Activated CD4-positive, alpha-beta T cell treated with anti-CD3 and anti-CD28 coated beads for 1 hour (primary cell): ENCODE measurements around the gene SH2D7.

Experiments used
- DNase-seq: peaks from one replicate; pipeline ENCODE4 v3.0.0-alpha.2; 2020

The SH2D7 gene

DNA sequence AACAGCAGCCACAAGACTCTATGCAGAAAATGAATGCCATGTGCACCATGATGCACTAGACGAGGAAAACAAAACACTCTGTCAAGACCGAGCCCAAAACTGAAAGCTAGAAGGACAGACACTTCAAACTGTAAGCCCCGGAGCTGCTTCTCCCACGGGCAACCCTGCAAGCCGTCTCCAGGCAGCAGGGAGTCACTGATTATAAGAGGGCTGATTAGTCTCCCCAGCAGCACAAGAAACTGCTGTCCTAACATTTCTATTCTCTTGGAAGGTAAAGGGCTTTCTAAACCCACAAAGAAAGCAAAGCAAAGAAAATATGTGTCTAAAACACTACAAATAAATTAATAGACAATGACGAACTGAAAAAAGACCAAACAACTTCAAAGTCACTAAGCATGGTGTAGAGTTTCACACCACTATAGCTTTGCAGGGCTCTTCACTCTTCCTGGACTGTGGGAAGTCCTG, 30.4 kb upstream of the SH2D7 start:
- no peak for DNase-seq

DNA sequence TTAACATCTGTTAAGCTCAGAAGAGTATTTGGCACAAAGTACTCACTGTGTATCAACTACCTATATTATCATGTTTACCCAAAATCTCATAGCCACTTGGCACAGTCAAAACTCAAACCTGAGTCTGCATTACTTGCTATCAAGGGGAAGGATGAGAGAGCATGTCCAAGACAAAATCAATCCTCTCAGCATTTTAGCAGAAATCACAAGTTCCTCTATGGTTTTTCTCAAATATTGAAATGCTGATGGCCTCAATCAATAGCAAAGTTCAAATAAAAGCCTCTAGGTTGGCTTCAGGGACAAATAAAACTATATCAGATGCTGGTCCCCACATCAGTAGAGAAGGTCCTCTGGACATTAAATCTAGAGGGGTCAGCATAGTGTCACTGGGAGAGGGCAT, 29.1 kb upstream of the SH2D7 start:
- no peak for DNase-seq

- DNase-seq, result no peak
Observed at GRCh38 chr15:78063970-78064385, 28.4 kb upstream of the SH2D7 start.

DNA sequence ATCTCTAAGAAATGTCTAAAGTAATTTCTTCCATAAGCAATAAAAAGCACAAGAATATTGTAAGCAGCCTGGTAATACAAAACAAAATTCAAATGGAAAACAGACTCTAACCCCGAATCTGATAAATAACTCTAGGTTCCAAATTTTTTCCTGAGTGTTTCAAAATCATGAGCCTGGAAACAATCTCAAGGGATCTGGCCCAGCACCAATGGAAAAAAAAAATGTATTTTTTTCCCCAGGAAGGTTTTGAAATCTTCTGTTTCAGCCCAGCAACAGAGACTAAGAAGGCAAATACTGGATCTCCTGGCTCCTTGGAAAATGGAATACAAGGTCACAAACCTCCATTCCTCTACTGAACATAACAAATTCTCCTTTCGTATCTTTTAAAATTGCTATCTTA, 27.8 kb upstream of the SH2D7 start:
- DNase-seq, result no peak

DNA sequence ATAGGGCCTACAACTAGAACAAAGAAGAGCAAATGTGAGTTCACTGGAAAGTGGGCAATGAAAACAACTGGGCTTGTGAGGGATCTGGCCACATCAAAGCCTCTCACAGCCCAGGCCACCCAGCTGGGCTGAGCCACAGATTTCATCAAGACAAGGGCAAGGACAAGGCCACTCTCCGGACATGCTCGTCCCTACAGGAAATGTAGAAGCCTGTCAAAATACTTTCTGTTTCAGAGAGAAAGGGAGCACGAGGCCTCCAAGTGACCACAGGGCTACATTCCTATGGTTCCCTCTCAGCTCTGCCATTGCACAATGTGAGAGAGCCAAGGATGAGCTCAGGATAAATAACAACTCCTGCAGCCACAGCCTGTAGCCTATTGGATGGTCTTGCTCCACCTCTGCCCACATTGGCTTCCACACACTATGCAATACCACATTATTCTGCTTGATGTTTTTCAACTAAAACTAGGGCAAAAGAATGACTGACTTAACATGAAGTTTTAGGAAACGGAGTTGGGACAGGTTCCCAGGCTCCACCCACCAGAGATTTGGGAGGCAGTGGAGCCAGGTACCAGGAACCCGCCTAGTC, 27.0 kb upstream of the SH2D7 start:
- no peak for DNase-seq

DNA sequence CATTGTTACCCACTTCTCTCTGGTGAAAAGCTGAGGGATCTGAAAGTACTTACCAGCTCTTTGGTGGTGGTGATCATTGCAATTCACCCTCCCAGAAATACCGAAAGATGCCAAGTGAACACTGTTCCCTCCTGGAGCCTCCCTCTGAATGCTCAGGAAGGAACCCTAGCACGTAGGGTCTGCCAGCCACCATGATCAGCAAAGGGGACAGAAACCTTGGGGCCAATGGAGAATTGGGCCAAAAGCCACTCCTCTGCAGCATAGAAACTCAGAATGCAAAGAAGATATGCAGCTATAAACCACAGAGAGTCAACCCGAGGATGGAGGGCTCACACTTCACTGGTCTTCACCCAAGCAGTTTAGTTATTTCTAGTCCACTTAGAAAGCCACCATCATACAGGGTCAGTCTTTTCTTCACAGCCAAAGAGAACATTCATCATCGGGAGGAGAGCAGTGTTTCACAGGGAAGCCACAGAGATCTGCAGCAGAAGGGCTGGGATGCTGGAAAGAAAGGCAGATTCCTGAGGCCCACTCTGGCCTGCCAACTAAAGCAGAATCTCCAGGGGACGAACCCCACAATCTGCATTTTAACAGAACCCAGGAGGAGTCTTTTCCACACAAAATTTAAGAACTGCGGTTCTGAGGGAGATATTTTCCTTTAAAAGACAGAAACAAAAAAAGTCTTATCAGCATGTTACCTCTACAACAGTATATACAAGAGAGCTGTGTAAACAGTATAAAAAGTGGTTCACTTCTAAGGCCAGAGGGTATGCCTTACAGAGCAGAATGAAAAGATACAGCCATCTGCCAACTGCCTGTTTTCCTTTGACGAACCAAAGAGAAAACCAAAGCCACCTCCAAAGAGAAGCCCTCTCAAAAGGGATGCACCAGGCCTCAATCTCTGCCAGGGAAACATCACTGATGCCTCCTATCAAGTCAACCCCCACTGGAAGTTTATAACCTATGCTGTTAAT, 26.1 kb upstream of the SH2D7 start:
- no peak for DNase-seq

GRCh38 chr15:78067328-78068228, 24.8 kb upstream of the SH2D7 start:
- no peak for DNase-seq

GRCh38 chr15:78069052-78069414, 23.3 kb upstream of the SH2D7 start:
- no peak for DNase-seq

GRCh38 chr15:78069462-78070029, 22.8 kb upstream of the SH2D7 start:
- no peak for DNase-seq

- no peak for DNase-seq
Observed at GRCh38 chr15:78070049-78070700, 22.2 kb upstream of the SH2D7 start.

DNA sequence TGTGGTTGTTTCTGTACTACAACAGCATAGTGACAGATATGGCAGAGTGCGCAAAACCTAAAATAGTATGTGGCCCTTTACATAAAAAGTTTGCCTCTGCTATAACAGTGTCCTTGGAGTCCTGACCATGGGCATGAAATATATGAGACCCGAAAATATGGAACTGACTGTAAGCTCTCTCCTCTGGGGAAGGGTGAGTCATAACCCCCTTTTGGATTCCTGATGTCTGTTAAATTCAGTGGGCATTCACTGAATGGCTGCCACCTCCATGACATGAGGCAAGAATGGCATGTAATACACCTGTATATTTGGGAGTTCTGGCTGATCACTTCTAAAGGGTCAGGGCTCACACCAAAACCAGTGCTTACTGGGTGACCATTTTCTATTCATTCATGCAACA, 21.0 kb upstream of the SH2D7 start:
- DNase-seq, result no peak

DNA sequence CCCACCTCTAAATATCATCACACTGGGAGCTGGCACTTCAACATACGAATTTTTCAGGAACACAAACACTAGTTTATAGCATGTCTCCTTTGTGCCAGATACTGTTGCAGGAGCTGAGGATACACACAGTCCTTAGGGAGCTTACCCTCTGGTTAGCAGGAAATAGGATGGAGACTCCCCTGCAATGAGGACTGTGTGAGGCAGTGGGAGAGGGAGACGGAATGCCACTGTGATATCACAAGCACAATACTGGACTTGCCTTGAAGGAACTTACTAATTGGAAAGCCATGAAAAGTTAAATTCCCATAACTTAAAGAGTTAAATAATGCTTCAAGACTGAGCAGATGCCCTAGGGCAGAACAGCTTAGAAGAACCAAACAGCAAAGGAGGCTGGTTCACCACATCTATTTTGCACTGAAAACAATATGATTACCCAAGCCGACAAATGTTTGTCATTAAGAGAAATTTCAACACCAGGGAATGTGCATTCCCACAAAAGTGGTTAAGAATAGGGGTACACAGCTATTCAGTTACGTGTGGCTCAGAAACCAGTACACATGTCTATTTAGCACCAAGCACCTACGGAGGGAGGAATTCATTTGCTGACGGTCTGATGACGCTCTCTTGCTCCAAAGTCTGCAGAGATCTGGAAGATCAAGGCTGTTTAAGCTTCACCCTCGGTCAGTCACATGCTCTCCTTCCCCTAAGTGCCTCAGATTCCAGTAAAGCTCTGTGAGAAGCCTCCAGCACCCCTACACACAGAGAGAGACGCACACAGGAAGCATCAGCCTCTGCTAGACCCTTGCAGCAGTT, 20.1 kb upstream of the SH2D7 start:
- no peak for DNase-seq

DNA sequence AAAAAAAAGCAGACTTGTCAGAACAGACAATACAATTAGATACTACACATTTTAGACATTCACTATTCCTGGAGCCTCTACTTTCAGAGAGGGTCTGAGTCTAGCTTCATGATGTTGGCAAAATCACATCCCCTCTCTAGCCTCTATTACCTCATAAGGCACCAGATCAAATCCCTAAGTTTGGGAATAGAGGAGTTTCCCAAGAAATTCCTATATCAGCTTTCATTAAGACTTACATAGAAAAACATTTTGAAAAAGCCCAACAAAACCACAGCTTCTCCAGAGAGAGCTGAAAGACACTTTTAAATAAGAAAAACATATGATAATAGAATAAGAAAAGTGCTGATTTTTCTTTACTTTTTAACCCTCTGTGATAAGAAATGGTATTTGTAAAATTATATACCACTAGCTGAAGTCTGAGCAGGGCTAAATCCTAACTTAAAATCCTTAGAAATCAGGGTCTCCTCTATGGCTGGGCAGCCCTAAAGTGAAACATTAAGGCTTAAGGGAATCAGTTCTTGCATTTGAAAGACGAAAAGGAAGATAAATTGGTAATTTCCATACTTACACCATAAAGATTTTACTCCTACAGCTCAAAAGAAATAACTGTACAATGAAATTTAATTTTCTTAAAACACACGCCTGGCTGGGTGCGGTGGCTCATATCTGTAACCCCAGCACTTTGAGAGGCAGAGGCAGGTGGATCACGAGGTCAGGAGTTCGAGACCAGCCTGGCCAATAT, 19.1 kb upstream of the SH2D7 start:
- no peak for DNase-seq

DNA sequence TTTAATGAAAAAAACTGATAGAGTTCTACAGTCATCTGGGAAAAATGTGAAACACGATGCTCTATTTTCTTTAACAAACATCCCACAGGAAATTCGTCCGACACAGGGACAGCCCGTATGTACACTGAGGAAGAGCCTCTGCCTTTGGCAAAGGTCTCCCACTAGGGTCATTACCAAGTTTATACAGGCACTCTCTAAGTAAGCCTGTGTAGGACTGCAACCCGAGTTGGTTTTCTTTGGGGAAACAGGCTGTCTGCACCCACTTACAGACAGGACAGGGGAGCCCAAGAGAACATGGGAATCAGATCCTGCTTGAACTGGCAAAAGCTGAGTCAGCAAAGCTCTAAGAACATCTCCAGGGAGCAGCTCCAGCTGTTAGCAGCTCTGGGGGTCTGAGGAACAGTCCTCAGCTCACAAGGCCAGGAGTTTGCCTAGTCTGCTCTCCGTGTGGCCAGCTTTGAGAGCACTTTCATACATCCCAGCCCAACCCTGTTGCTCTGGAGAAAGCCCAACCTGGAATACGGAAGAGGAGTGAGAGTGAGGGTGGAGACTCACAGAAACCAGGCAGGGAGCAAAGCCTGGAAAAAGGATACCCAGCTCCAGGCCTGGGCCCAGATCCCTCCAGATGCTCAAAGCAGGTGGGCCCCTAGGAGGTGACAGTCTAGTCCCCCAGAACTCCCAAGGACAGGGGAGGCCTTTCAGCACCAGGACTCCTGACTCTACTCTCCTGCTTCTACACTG, 16.7 kb upstream of the SH2D7 start:
- no peak for DNase-seq

DNA sequence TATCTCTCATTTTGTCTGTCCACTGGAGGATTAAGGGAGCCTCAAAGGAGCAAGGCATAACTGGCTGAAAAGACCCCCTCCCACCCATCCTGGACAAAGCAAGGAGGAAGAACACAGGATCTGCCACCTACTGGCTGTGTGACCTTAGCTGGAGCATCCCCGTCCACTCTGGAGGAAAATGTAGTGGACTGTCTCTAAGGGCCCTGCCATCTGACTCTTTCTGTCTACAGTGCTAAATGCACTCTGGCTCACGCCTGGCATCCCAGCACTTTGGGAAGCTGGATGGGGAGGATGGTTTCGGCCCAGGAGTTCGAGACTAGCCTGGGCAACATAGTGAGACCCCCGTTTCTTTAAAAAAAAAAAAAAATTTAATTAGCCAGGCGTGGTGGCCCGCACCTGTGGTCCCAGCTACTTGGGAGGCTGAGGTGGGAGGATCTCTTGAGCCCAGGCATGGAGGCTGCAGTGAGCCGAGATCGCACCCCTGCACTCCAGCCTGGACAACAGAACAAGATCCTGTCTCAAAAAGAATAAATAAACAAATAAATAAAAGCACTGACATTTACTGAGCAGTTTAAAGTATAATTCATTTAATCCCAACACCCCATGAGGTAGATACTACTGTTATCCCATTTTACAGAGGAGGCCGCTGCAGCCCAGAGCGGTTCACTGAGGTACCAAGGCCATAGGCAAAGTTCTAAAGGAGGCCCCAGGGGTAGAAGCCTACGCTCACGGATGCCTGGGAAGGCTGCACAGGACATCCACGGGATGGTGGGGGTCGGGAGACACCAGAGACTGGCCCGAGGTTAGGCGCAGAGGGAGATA, 15.9 kb upstream of the SH2D7 start:
- no peak for DNase-seq

DNA sequence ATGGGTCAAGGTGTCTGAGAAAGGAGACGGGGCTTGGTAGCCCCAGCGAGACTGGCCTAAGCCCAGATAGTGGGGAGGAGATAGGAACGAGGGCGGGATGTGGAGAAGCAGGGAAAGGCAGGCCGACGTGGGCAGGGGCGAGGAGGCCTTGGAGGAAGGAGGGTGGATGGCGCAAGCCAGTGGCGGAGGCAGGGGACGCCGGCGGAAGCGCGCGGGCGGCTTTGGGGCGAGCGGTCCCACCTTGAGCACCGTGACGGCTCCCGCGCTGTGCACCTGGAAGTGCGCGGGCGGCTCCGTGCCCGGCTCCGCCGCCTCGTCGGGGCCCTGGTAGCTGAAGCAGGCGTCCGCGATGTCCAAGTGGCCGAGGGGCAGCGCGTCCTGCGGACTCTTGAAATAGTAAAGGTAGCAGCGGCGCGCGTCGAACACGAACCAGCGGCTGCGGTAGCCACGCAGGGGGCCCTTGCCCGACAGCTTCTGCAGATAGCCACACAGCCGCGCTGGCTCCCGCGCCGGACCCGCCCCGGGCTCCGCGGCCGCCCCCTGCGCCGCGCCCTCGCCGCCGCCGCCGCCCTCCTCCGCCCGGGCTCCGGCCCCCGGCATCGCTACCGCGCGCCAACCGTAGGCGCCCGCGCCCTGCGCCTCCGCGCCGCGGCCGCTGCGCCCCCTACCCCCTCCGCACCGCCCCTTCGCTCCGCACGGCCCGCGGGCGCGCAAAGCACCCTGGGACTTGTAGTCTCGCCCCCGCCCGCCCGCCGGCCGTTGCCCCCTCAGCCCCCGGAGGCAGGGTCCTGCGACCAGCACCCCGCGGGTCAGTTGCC, 15.1 kb upstream of the SH2D7 start, which contains the start of gene TBC1D2B:
Gene TBC1D2B (minus strand): TSS at position 659 of the 818 bp plus-strand sequence. CDS start 59 bp downstream, at position 600.
- DNase-seq, result peak; percentile 60

GRCh38 chr15:78077871-78078210, 14.5 kb upstream of the SH2D7 start:
- no peak for DNase-seq
